A673 (cell line): ENCODE measurements around the gene DGAT2. TPM values are rescaled to one million over a fixed set of nuclear protein-coding genes. Genes with fewer than 3 reads are reported as not detected.

Experiments used
- BruUV-seq: library from RNA; stranded (reverse); fragments of 400-500 nt; replicated peaks from 2 replicates; lab custom pipeline; 2021; lab: Mats Ljungman, UMichigan
- CTCF ChIA-PET: fragments of 300-600 bp; sonication (Branson Sonifier 250); formaldehyde crosslinking; loops from one replicate; lab custom pipeline; 2022; ENCODE audit warnings: antibody characterized with exemption; lab: Charles Lee
- POLR2A ChIA-PET: fragments of 300-600 bp; sonication (Branson Sonifier 250); formaldehyde crosslinking; loops from one replicate; lab custom pipeline; 2022; ENCODE audit warnings: antibody characterized with exemption; ENCODE audit not compliant: low non-redundant PET; lab: Charles Lee
- DNase-seq: peaks from one replicate; pipeline ENCODE4 v3.0.0-alpha.2; 2015; ENCODE audit warnings: low spot score
- H3K27ac ChIP-seq: fragments of 200-600 bp; sonication (generic); 2 replicates; pipeline ENCODE4 v1.5.1; 2016; ENCODE audit warnings: mixed run types, low read depth, mild to moderate bottlenecking, mixed read lengths, antibody characterized with exemption, low read length; ENCODE audit not compliant: poor library complexity, severe bottlenecking
- H3K27me3 ChIP-seq: fragments of 200-600 bp; sonication (generic); replicated peaks from 2 replicates; pipeline ENCODE4 v1.6.1; 2017; ENCODE audit warnings: mixed run types, low read depth, mild to moderate bottlenecking, mixed read lengths, antibody characterized with exemption, low read length; ENCODE audit not compliant: insufficient read depth, poor library complexity
- H3K36me3 ChIP-seq: fragments of 200-600 bp; sonication (generic); 2 replicates; pipeline ENCODE4 v1.6.1; 2016; ENCODE audit warnings: mixed run types, mild to moderate bottlenecking, mixed read lengths, antibody characterized with exemption, low read length; ENCODE audit not compliant: insufficient read depth, poor library complexity, severe bottlenecking
- H3K4me1 ChIP-seq: fragments of 200-600 bp; sonication (generic); 2 replicates; pipeline ENCODE4 v1.6.1; 2017; ENCODE audit warnings: mixed run types, mild to moderate bottlenecking, mixed read lengths, antibody characterized with exemption, low read length; ENCODE audit not compliant: insufficient read depth, poor library complexity, severe bottlenecking
- H3K4me3 ChIP-seq: fragments of 200-600 bp; sonication (generic); 2 replicates; pipeline ENCODE4 v1.5.1; 2016; ENCODE audit warnings: low read depth, mixed run types, mild to moderate bottlenecking, mixed read lengths, low read length; ENCODE audit not compliant: poor library complexity, severe bottlenecking
- H3K9me3 ChIP-seq: fragments of 200-600 bp; sonication (generic); 2 replicates; pipeline ENCODE4 v1.6.1; 2016; ENCODE audit warnings: mixed run types, low read depth, mild to moderate bottlenecking, mixed read lengths, antibody characterized with exemption, low read length; ENCODE audit not compliant: poor library complexity, severe bottlenecking
- EZH2 ChIP-seq: fragments of 200-600 bp; sonication (generic); IDR thresholded peaks from 2 replicates; pipeline ENCODE4 v1.6.1; 2017; ENCODE audit warnings: borderline replicate concordance, low read depth, mild to moderate bottlenecking, mixed read lengths, antibody characterized with exemption, low read length; ENCODE audit not compliant: poor library complexity, severe bottlenecking
- intact Hi-C: fragments of 100-400 bp; cut with micrococcal nuclease; formaldehyde crosslinking; loops from one replicate; pipeline ENCODE4 v1.10.0; 2022; ENCODE audit not compliant: unreplicated experiment
- total RNA-seq: library from RNA; stranded (reverse); gene quantifications from 2 replicates; pipeline ENCODE4 v1.2.3, GENCODE V29; 2021
- TF ChIP-seq, protein P1 (sequence below): fragments of 300-800, 200-600 bp; sonication (generic); conservative IDR thresholded peaks from 2 replicates; pipeline ENCODE4 v1.5.1; 2017; ENCODE audit warnings: low read depth, mild to moderate bottlenecking, antibody characterized with exemption, low read length, moderate library complexity, mixed read lengths

The DGAT2 gene
- total RNA-seq, 1 experiment from 2014 or later, result 3.7 TPM

- no peak for TF ChIP-seq EZH2
- TF ChIP-seq, protein P1, sequence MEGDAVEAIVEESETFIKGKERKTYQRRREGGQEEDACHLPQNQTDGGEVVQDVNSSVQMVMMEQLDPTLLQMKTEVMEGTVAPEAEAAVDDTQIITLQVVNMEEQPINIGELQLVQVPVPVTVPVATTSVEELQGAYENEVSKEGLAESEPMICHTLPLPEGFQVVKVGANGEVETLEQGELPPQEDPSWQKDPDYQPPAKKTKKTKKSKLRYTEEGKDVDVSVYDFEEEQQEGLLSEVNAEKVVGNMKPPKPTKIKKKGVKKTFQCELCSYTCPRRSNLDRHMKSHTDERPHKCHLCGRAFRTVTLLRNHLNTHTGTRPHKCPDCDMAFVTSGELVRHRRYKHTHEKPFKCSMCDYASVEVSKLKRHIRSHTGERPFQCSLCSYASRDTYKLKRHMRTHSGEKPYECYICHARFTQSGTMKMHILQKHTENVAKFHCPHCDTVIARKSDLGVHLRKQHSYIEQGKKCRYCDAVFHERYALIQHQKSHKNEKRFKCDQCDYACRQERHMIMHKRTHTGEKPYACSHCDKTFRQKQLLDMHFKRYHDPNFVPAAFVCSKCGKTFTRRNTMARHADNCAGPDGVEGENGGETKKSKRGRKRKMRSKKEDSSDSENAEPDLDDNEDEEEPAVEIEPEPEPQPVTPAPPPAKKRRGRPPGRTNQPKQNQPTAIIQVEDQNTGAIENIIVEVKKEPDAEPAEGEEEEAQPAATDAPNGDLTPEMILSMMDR, result no peak
- Histone ChIP-seq H3K36me3 (no peaks in the 10 kb centered on the region), H3K4me3 (no peak overlapping the region), H3K27ac (no peak overlapping the region), H3K9me3 (no peaks in the 10 kb centered on the region), H3K27me3 (no peaks in the 10 kb centered on the region), H3K4me1 (no peaks in the 10 kb centered on the region)
- no TSS peak for BruUV-seq
- ChIA-PET POLR2A (no interaction called here), CTCF (no interaction called here)
- no peak for DNase-seq
- intact Hi-C loops, result no loop called here
Observed at GRCh38 chr11:75775056-75775455, 6.5 kb downstream of the DGAT2 start.

DNA sequence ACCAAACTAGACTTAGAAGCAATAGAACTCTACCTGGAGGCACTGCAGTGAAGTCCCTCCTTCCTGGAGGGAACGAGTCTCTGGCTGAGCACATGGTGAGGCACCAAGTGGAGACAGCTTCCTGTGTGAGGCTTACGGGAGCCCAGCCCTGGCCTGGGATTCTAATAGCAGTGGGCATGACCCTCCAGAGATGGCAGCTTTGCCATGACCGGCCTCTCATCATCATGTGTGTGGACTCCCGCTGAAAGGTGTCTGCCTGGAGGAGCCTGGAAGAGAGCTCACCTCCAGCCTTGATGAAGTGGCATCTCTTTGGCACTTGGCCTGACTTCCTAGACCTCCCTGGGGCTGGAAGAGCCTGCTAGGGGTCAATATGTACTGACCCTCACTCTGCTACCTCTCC lies 8.0 kb downstream of the DGAT2 start:
- no peaks in the 10 kb centered on the region for H3K36me3 ChIP-seq
- H3K27ac ChIP-seq, result no peak overlapping the region
- H3K27me3 ChIP-seq, result no peaks in the 10 kb centered on the region
- no peak for DNase-seq
- no TSS peak for BruUV-seq
- no peak for TF ChIP-seq EZH2
- TF ChIP-seq, protein P1, result no peak
- no peaks in the 10 kb centered on the region for H3K4me1 ChIP-seq
- no peak overlapping the region for H3K4me3 ChIP-seq
- ChIA-PET CTCF (interaction anchor here (0.6 kb wide), 1 partner anchor 173 kb away, joined by 3 read pairs; no protein-coding TSS in a partner anchor), POLR2A (no interaction called here)
- intact Hi-C loops, result no loop called here
- H3K9me3 ChIP-seq, result no peaks in the 10 kb centered on the region

DNA sequence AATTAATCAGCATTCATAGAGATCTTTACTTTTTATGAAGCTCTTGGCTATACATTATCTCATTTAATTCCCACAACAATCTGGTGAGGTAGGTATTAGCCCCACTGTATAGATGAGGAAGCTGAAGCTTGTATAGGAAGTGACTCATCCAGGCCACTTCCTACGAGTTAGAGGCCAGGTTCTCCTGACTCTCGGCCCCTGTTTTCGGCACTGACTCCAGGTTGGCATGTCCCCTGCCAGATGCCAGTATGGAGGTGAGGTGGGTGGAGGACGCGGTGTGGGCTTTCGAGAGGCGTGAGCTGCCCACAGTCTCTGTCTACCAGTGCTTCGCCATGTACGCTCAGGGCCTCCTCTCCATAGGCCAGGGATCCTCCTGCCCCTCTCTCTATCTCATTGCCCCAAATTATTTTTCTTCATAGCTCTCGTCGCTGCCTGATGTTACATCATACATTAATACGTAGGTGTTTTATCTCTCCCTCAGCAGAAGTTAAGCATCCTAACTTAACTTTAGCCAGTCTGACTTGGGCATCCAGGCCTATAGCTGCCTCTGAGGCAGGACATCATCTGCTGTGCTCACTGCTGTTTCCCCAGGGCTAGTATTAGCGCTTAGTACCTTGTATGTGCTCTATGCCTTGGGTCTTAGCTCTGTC lies 9.0 kb downstream of the DGAT2 start:
- no TSS peak for BruUV-seq
- Histone ChIP-seq H3K36me3 (no peaks in the 10 kb centered on the region), H3K9me3 (no peaks in the 10 kb centered on the region), H3K4me3 (no peak overlapping the region), H3K27me3 (no peaks in the 10 kb centered on the region), H3K27ac (no peak overlapping the region), H3K4me1 (no peaks in the 10 kb centered on the region)
- CTCF ChIA-PET, result no interaction called here
- intact Hi-C loops, result no loop called here
- DNase-seq, result peak; percentile 26
- POLR2A ChIA-PET, result no interaction called here
- TF ChIP-seq, protein P1, result no peak
- no peak for TF ChIP-seq EZH2
